ENCODE measurements around the gene CLTC. TPM values are rescaled to one million over a fixed set of nuclear protein-coding genes. Genes with fewer than 3 reads are reported as not detected.

The CLTC gene
- total RNA-seq: 451 and 478 TPM in 2 replicates

DNA sequence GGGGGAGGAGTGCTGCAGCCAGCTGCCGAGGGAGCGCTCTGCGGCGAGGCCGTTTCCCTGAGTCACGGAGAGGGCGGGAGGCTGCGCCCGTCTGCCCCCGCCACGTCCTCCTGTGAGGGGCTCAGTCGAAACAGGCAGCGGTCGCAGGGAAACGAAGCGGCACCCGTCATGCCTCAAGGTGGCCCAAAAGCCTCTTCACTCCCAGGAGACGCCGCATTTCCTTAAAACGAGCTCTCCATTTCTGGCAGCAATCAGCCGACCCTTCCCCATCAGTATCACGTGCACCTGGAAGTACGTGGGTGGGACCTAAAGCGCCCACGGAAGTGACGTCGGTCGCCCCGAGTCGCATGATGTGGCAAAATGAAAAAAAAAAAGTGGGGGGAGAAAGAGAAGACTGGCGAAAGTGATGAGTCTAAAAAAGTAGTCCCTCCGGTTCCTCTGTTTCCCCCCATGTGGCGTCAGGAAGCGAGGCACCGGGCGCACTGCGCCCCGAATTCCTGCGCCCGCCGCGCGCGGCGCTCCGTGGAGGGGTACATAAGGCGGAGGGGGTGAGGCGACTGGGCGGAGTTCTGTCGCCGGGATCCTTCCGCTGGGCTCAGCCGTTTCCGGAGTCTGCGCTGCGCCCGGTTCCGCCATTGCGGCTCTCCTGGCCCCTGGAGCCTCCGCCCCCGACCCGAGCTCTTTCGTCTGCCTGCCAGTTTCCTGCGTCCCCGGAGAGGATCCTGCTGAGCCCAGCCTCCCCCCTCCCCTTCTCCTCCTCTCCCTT is at the start of gene CLTC:
TSS of gene CLTC (plus strand) at position 598 of the 766 bp plus-strand sequence. CDS start 237 bp downstream, outside the sequence.

DNA sequence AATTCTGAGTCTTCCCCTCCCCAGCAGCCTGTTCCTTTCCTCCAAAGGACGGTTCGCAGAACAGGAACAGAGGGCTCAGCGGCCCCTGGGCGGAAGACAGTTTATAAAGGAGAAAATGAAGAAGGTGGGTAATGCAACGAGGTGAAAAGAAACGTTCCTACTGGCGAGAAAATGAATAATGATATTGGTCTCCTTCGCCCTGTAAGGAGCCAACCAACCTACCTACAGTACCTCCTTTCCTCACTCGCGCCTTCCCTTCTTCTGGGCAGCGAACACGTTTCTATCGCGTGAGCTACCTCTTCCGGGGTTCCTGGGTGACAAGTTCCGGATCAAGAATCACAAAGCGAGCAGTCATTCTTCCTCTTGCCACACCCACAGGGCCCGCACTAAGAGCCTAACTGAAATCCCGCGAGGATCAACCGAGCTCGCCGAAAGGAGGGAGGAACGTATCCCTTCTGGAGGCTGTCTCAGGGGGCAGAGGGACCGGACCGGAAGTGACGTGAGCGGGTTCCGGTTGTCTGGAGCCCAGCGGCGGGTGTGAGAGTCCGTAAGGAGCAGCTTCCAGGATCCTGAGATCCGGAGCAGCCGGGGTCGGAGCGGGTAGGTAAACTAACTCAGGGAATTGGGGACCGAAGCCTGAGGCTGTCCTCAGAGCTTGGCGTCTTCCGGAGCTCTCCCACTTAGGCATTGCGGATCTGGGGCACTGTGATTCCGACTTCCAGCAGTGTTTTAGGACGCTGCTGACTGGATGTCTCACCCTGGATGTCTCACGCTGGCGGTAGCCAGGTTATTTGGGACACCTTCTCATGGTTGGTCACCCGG is 87.7 kb downstream of the CLTC start, which contains the start of the genes PTRH2 and VMP1:
TSS of gene PTRH2 (minus strand) at position 282 of the 822 bp plus-strand sequence. CDS start 9,452 bp downstream, outside the sequence.
TSS of gene VMP1 (plus strand) at position 506 of the 822 bp plus-strand sequence. CDS start 23,793 bp downstream, outside the sequence.

Other genes with a start within 250 kb of the CLTC start
- 43.3 and 78.6 TPM in 2 replicates for gene DHX40, start 54.3 kb upstream of the CLTC start, total RNA-seq
- gene PTRH2, start 87.5 kb downstream of the CLTC start, total RNA-seq: 20.0 and 43.7 TPM in 2 replicates
- gene VMP1, start 87.8 kb downstream of the CLTC start, total RNA-seq: 200 and 253 TPM in 2 replicates